MCF 10A (cell line): ENCODE measurements around the gene RABGAP1. TPM values are rescaled to one million over a fixed set of nuclear protein-coding genes. Genes with fewer than 3 reads are reported as not detected.

Source experiments
- Bru-seq: library from RNA; stranded (reverse); fragments of 400-500 nt; gene quantifications from one replicate; lab custom pipeline; 2021; lab: Mats Ljungman, UMichigan
- BruChase-seq, 2 experiments: library from RNA; stranded (reverse); fragments of 400-500 nt; gene quantifications; one replicate each; lab custom pipeline; 2021; lab: Mats Ljungman, UMichigan
- BruUV-seq: library from RNA; stranded (reverse); fragments of 400-500 nt; replicated peaks from 2 replicates; lab custom pipeline; 2021; lab: Mats Ljungman, UMichigan
- CTCF ChIA-PET: fragments of 300-600 bp; sonication (Branson Sonifier 250); formaldehyde crosslinking; extraction: SDS; loops from one replicate; lab custom pipeline; 2021; ENCODE audit warnings: antibody characterized with exemption, inconsistent platforms; lab: Yijun Ruan, JAX
- POLR2A ChIA-PET: fragments of 300-600, 350-650 bp; sonication (Branson Sonifier 250); formaldehyde crosslinking; extraction: SDS; loops from one replicate; lab custom pipeline; 2020; ENCODE audit warnings: antibody characterized with exemption, inconsistent platforms; lab: Yijun Ruan, JAX
- DNase-seq: peaks from one replicate; pipeline ENCODE4 v3.0.0-alpha.2; 2018; ENCODE audit not compliant: unreplicated experiment
- H3K27ac Mint-ChIP-seq: one replicate; pipeline ENCODE4 v1.8.0; 2022; ENCODE audit warnings: mild to moderate bottlenecking, low read depth, mixed read lengths; ENCODE audit not compliant: unreplicated experiment
- H3K27me3 Mint-ChIP-seq: one replicate; pipeline ENCODE4 v1.8.0; 2022; ENCODE audit warnings: mixed read lengths; ENCODE audit not compliant: insufficient read depth, unreplicated experiment
- H3K36me3 Mint-ChIP-seq: one replicate; pipeline ENCODE4 v1.8.0; 2022; ENCODE audit warnings: mild to moderate bottlenecking, moderate library complexity, mixed read lengths; ENCODE audit not compliant: insufficient read depth, unreplicated experiment
- H3K4me1 Mint-ChIP-seq: one replicate; pipeline ENCODE4 v1.8.0; 2022; ENCODE audit warnings: mixed read lengths; ENCODE audit not compliant: insufficient read depth, unreplicated experiment
- H3K4me3 Mint-ChIP-seq: one replicate; pipeline ENCODE4 v1.8.0; 2022; ENCODE audit warnings: mild to moderate bottlenecking, moderate library complexity, mixed read lengths; ENCODE audit not compliant: unreplicated experiment
- H3K9me3 Mint-ChIP-seq: one replicate; pipeline ENCODE4 v1.8.0; 2022; ENCODE audit warnings: mixed read lengths; ENCODE audit not compliant: unreplicated experiment
- CTCF ChIP-seq: fragments of 200-600 bp; IDR thresholded peaks from one replicate; pipeline ENCODE4 v1.8.0; 2022; ENCODE audit warnings: antibody characterized with exemption, mild to moderate bottlenecking; ENCODE audit not compliant: unreplicated experiment
- intact Hi-C: fragments of 100-400 bp; cut with micrococcal nuclease; formaldehyde crosslinking; loops from 2 replicates; pipeline ENCODE4 v1.14.1; 2022
- long read RNA-seq: library from polyadenylated mRNA; stranded (forward); transcript quantifications from one replicate; pipeline ENCODE4 v2.0.0, GENCODE V29; 2022
- total RNA-seq: library from RNA; stranded (reverse); gene quantifications from 2 replicates; pipeline ENCODE4 v1.2.3, GENCODE V29; 2022

The RABGAP1 gene
- 41.1 and 43.1 TPM in 2 replicates for total RNA-seq
- percentile 89 among the genes with signal in this experiment for Bru-seq, nascent RNA
- percentile 84 among the genes with signal in this experiment for BruChase-seq, experiment 1, labeled RNA remaining after a 6-hour chase
- percentile 87 among the genes with signal in this experiment for BruChase-seq, experiment 2, labeled RNA remaining after a 2-hour chase
- long read RNA-seq, full-length matches to known transcripts: 26 of 65 reads
- long read RNA-seq, partial matches to known transcripts: 8 of 65 reads
- long read RNA-seq, other reads (novel, unspliced or antisense): 31 of 65 reads

DNA sequence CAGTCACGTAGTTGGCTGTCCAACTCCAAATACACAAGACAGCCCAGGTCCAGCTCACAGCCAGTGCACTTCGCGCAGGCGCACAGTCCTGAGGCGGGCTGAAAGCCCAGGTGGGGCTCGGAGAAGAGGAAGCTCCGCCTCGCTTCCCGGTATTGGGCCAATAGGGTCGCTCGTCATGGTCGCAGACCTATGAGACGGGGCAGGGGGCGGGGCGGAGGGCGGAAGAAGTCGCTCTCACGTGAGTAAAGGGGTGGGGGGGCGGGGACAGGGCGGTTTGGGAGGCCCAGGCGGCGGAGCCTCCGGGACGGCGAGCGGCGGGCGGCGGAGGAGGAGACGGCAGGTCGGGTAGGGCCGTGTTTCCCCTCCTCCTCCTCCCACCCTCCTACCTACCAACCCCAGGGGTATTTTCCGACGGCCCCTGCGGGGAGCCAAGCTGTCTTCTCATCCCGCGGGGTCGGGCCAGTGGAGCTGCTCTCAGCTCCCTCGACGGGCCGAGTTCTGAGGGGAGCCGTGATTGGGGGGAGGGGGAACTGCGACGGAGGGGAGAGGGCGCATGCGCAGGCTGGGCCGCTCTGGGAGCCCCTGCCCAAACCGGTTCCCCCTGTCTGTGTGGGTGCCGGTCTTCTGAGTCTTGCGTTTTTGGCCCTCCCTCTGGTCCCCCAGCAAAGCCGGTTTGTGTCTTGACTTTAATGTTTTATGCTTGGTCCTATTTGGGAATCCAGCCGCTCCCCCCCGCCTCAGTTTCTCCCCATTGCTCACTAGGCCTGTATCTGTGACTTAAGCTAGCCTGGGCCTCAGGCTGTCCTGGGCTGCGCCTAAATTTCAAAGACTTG, at the start of gene RABGAP1:
Gene RABGAP1 (plus strand): TSS at position 272 of the 833 bp plus-strand sequence. CDS start 16,040 bp downstream, outside the sequence.
- Mint-ChIP-seq H3K4me1 (peaks cover 5% of the 10 kb centered on the region), H3K27ac (peak within 1 kb of the TSS; percentile 85), H3K4me3 (peak within 1 kb of the TSS; percentile 91), H3K36me3 (peaks cover 50% of the 10 kb centered on the region), H3K27me3 (no peaks in the 10 kb centered on the region), H3K9me3 (no peaks in the 10 kb centered on the region)
- ChIA-PET CTCF (interaction anchor here (0.5 to 1.8 kb wide), 5 partner anchors 9 to 50 kb away, joined by 3 to 9 read pairs (median 7); no protein-coding TSS in a partner anchor), POLR2A (interaction anchor here (0.6 to 5.7 kb wide), 15 partner anchors 10 to 1680 kb away, joined by 3 to 162 read pairs (median 11); partner anchors contain the start of genes PDCL, RC3H2, ZBTB26 and ZBTB6)
- DNase-seq: peak; percentile 99
- TF ChIP-seq CTCF: no peak
- intact Hi-C loops: loop anchor here (1.0 kb wide), 1 partner anchor 10 kb away; the partner anchor contains the start of gene ZBTB26
- BruUV-seq: no TSS peak

GRCh38 chr9:122897969-122898368, 42.9 kb upstream of the RABGAP1 start:
- Mint-ChIP-seq H3K27me3 (no peaks in the 10 kb centered on the region), H3K27ac (peak overlapping the region; percentile 74), H3K4me1 (peaks cover 15% of the 10 kb centered on the region), H3K9me3 (no peaks in the 10 kb centered on the region), H3K4me3 (no peak overlapping the region), H3K36me3 (peaks cover 46% of the 10 kb centered on the region)
- peak; percentile 15 for DNase-seq
- POLR2A ChIA-PET: interaction anchor here (0.7 to 7.1 kb wide), 5 partner anchors 15 to 43 kb away, joined by 3 to 45 read pairs (median 5); partner anchors contain the start of genes RABGAP1, ZBTB26 and ZBTB6
- no peak for TF ChIP-seq CTCF
- intact Hi-C loops: no loop called here
- BruUV-seq: no TSS peak
- CTCF ChIA-PET: interaction anchor here (0.8 to 1.5 kb wide), 3 partner anchors 9 to 126 kb away, joined by 3 to 4 read pairs (median 3); no protein-coding TSS in a partner anchor

DNA sequence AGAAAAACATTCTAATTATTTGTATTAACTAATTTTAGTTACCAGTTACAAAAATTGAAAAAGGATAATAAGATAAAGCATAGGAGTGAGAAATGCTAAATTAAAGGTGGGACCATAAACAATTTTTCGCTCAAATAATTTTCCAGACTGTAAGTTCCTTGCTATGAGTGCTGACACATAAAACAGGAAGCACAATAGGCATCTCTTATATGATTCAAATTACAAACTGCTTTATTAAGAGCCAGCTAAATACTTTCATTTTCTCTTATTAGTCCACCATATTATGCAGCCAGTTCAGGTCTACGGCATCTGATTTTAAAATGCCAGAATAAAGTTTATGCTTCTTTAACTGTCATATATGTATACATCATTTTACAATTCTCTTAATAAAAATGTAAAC, 40.0 kb upstream of the RABGAP1 start:
- Mint-ChIP-seq H3K27ac (peak overlapping the region; percentile 69), H3K9me3 (no peaks in the 10 kb centered on the region), H3K36me3 (peaks cover 20% of the 10 kb centered on the region), H3K4me3 (peak overlapping the region; percentile 43), H3K27me3 (no peaks in the 10 kb centered on the region), H3K4me1 (peaks cover 19% of the 10 kb centered on the region)
- no TSS peak for BruUV-seq
- peak; percentile 15 for DNase-seq
- intact Hi-C loops: loop anchor here (1.0 to 5.0 kb wide), 2 partner anchors 47 to 91 kb away; no protein-coding TSS in a partner anchor
- TF ChIP-seq CTCF: no peak
- CTCF ChIA-PET: interaction anchor here (0.7 kb wide), 1 partner anchor 785 kb away, joined by 3 read pairs; no protein-coding TSS in a partner anchor
- POLR2A ChIA-PET: interaction anchor here (0.6 to 7.1 kb wide), 7 partner anchors 10 to 1671 kb away, joined by 3 to 127 read pairs (median 8); partner anchors contain the start of genes RABGAP1, ZBTB26 and ZBTB6
